GM12874 (cell line): ENCODE measurements around the gene DHPS.

Source experiments
- TF ChIP-seq, protein P1 (sequence below): IDR thresholded peaks from 2 replicates; pipeline ENCODE4 v1.5.1; 2011; ENCODE audit warnings: low read depth, mild to moderate bottlenecking, control low read depth, low read length, moderate library complexity; ENCODE audit not compliant: insufficient read depth

Gene DHPS

DNA sequence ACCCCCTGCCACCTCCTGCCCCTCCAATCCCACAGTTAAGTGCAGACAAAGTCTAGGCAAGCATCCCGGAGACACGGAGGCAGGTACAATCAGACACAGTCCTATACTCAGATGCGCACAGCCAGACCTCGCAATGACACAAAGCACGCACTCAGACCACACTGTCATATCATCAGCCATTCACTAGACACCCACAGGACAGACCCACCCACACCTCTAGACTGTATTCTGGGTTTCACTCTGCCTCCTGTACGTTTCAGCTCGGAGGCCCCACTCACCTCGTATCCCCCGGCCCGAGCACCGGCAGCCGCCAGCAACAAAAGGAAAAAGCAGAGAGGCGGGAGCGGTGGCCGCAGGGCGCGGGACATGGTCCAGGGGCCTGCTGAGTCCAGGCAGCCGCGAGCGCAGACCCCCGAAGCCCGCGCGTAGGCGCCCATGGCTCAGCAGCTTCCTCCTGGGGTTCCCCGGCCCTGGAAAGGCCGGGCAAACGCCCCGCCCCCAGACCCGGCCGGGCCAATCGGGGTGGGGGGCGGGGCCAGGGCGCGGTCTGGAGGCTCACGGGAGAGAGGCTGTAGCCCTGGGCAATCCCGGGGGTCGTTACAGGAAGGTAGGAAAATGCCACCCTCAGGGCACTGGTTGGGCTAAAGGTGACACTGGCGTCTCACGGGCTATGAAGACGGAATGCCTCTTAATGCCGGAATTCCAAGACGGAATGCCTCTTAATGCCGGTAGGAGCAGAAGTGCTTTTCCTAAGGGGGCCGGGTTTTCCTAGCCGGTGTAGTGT, 15.2 kb downstream of the DHPS start, which contains the start of the genes MAN2B1 and WDR83:
Gene MAN2B1 (minus strand): TSS at position 478 of the 784 bp plus-strand sequence. CDS start 41 bp downstream, at position 437.
Gene WDR83 (plus strand): TSS at position 543 of the 784 bp plus-strand sequence. CDS start 2,984 bp downstream, outside the sequence.
- TF ChIP-seq, protein P1, sequence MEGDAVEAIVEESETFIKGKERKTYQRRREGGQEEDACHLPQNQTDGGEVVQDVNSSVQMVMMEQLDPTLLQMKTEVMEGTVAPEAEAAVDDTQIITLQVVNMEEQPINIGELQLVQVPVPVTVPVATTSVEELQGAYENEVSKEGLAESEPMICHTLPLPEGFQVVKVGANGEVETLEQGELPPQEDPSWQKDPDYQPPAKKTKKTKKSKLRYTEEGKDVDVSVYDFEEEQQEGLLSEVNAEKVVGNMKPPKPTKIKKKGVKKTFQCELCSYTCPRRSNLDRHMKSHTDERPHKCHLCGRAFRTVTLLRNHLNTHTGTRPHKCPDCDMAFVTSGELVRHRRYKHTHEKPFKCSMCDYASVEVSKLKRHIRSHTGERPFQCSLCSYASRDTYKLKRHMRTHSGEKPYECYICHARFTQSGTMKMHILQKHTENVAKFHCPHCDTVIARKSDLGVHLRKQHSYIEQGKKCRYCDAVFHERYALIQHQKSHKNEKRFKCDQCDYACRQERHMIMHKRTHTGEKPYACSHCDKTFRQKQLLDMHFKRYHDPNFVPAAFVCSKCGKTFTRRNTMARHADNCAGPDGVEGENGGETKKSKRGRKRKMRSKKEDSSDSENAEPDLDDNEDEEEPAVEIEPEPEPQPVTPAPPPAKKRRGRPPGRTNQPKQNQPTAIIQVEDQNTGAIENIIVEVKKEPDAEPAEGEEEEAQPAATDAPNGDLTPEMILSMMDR: no peak

DNA sequence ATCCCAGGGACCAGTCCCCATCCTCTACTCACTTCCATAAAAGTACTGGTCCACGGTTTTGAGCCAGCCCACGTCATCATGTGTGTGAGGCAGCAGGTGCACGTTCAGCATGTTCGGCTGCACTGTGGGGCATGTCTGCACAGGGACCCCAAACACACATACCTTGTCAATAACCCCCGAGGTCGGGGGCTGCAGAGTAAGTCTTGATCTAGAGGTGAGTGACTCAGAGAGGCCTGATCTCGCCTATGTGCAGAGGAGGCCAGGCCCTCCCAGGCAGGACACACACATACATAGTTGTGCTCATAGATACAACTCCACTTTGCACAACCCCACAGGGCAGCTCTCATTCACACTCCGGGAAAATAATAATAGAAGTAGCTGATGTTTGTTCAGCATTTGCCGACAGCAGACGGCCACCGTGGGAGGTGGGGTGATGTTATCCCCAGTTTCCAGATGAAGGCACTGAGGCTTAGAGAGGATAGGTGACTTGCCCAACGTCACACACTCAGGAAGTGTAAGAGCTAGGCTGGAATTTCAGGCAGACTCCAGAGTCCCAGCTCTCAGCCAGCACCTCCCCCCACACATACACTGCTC, 15.9 kb downstream of the DHPS start:
- TF ChIP-seq, protein P1: no peak

DNA sequence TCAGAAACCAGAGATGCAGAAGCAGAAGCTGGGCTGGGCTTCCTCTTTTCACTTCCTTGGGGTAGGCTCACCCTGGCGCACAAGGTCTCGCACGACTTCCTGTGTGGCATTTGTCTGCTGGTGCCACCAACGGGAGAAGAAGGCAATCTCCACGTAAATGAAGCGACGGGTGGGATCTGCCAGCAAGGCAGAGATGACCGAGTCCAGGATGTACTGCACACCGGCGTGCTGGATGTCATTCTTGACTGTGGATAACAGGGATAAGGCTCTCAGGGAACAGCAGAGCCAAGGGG, 16.5 kb downstream of the DHPS start:
- TF ChIP-seq, protein P1: no peak

DNA sequence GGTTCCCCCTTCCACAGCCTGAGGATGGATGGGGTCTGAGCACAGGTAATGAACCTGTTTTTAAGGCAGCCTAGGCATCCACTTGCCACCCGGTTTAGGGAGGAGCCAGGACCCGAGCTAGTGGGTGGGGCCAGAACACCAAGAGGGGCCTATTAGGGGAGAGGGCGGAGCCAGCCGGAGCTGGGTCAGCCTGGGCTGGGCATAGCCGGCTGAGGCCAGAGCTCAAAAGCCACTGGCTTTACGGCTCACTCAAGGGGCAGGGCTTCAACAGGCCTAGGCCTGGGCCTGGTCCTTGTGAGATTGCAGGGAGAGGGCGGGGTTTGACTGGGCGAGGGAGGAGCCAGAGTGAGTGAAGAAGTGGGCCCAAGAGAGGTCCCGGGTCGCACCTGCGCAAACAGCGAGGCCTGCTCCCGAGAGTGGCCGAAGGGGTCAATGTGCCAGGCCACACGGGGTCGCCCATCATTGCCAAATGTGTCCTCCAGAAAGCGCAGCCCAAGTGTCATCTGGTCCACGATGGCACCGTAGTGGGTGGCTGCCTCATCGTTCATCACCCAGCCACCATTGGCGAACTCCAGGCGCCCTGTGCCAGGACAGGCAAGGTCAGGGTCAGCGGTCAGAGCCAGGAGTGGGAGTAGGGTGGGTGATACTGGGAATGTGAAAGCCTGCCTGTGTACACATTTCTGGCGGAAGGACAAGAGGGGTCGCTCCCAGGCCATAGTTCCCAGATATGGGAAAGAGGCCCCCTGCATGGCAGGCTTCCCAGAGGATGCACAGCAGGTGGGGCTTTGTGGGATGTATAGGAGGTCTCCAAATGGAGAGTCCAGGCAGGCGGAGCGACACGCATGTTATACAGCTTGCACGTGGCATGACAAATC, 17.0 kb downstream of the DHPS start:
- TF ChIP-seq, protein P1: no peak

DNA sequence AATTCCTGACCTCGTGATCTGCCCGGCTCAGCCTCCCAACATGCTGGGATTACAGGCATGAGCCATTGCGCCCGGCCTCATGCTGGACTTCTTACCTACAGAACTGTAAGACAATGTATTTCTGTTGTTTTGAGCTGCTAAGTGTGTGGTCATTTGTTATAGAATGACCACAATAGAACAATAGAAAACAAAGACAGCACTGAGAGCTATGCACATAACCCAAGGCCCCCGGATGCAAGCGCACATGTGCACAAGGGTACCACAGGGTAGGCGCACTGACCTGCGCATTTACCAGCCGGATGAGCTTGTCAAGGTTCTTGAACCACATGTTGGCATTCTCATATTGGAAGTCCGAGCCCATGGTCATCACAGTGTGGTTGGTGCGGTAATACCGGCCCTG, 20.7 kb downstream of the DHPS start:
- TF ChIP-seq, protein P1: no peak

DNA sequence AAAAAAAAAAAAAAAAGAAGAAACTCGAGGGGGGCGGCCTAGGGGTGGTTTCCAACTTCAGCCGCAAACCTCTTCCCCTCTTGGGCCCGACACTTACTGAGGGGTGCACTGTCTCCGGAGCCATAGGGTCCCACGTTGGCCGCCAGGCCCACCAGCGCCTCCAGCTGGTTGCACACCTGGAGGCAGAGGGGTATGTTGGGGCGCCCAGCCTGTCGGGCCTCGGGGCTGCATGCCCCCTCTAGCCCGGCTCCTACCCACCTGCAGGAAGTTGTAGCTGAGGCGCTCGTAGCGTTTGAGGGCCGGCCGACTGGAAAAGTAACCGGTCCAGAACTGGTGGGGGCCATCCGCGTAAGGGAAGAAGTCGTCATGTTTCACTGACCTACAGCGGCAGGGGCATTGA, 23.7 kb downstream of the DHPS start:
- TF ChIP-seq, protein P1: peak; percentile 27; the same call in 1 of the 2 replicates
